H1 (cell line): ENCODE results near the gene IMP3. TPM values are rescaled to one million over a fixed set of nuclear protein-coding genes. Genes with fewer than 3 reads are reported as not detected.

Source experiments
- CTCF ChIA-PET: fragments of 300-600 bp; sonication (Branson Sonifier 250); formaldehyde crosslinking; loops from one replicate; lab custom pipeline; 2021; ENCODE audit not compliant: partially characterized antibody; lab: Charles Lee
- POLR2A ChIA-PET: fragments of 300-600 bp; sonication (Branson Sonifier 250); formaldehyde crosslinking; loops from one replicate; lab custom pipeline; 2021; ENCODE audit warnings: inconsistent platforms; ENCODE audit not compliant: partially characterized antibody; lab: Charles Lee
- DNase-seq, 2 experiments: peaks; one replicate each; pipeline versions ENCODE4 v3.0.0 to v3.0.0-alpha.2; 2010 to 2022; ENCODE audit warnings: low spot score in 2 of 2, low read depth in 1 of 2, mixed read lengths in 1 of 2
- FAIRE-seq: peaks from 2 replicates; lab custom pipeline; 2011; peaks lifted over from hg19 to GRCh38; lab: Jason Lieb, UNC
- H2AFZ ChIP-seq: 2 replicates; pipeline ENCODE4 v1.8.1; 2012; ENCODE audit warnings: low read length, inconsistent platforms
- H2AK5ac ChIP-seq: 2 replicates; pipeline ENCODE4 v1.6.1; 2013; ENCODE audit warnings: low read depth, low read length
- H2BK120ac ChIP-seq: replicated peaks from 2 replicates; pipeline ENCODE3; 2013; ENCODE audit warnings: low read depth, low read length, inconsistent platforms
- H2BK12ac ChIP-seq: 2 replicates; pipeline ENCODE4 v1.6.1; 2013; ENCODE audit warnings: low read depth, low read length
- H2BK15ac ChIP-seq: 2 replicates; pipeline ENCODE4 v1.6.1; 2013; ENCODE audit warnings: low read length
- H2BK20ac ChIP-seq: 2 replicates; pipeline ENCODE4 v1.6.1; 2013; ENCODE audit warnings: low read length
- H2BK5ac ChIP-seq: 2 replicates; pipeline ENCODE4 v1.6.1; 2013; ENCODE audit warnings: low read depth, low read length
- H3K14ac ChIP-seq: 2 replicates; pipeline ENCODE4 v1.6.1; 2013; ENCODE audit warnings: inconsistent platforms; ENCODE audit not compliant: insufficient read length
- H3K18ac ChIP-seq: 2 replicates; pipeline ENCODE4 v1.6.1; 2013; ENCODE audit warnings: low read length; ENCODE audit errors: extremely low read depth
- H3K23ac ChIP-seq: 2 replicates; pipeline ENCODE4 v1.6.1; 2013; ENCODE audit warnings: inconsistent platforms; ENCODE audit not compliant: insufficient read length
- H3K23me2 ChIP-seq: 2 replicates; pipeline ENCODE4 v1.6.1; 2013; ENCODE audit warnings: low read depth, low read length
- H3K27ac ChIP-seq: 2 replicates; pipeline ENCODE4 v1.6.1; 2011; ENCODE audit warnings: low read depth, low read length, inconsistent platforms
- H3K27me3 ChIP-seq, 4 experiments: replicated peaks in 1 of 4; 1 replicate in 1 of 4; 2 replicates in 3 of 4; pipeline versions ENCODE4 v1.6.1 to v1.8.1; 2011 to 2013; ENCODE audit warnings: low read length in 3 of 4, mild to moderate bottlenecking in 3 of 4, inconsistent platforms in 2 of 4, mixed read lengths in 2 of 4, moderate library complexity in 1 of 4; ENCODE audit not compliant: control insufficient read depth in 3 of 4, insufficient read depth in 3 of 4; ENCODE audit errors: extremely low read depth in 1 of 4
- H3K36me3 ChIP-seq, 4 experiments: 2 replicates each; pipeline versions ENCODE4 v1.6.1 to v1.8.1; 2011 to 2013; ENCODE audit warnings: mild to moderate bottlenecking in 4 of 4, low read length in 3 of 4, moderate library complexity in 2 of 4, control low read depth in 1 of 4, inconsistent platforms in 1 of 4; ENCODE audit not compliant: insufficient read depth in 4 of 4, control insufficient read depth in 2 of 4
- H3K4ac ChIP-seq: replicated peaks from 2 replicates; pipeline ENCODE3; 2013; ENCODE audit warnings: low read length, low read depth, mixed read lengths, inconsistent platforms; ENCODE audit not compliant: insufficient read length
- H3K4me1 ChIP-seq, 4 experiments: replicated peaks in 1 of 4; 1 replicate in 1 of 4; 2 replicates in 3 of 4; pipeline versions ENCODE4 v1.6.1 to v1.8.1; 2011 to 2013; ENCODE audit warnings: low read length in 3 of 4, inconsistent platforms in 2 of 4, mixed read lengths in 1 of 4; ENCODE audit not compliant: insufficient read depth in 4 of 4, control insufficient read depth in 3 of 4
- H3K4me2 ChIP-seq, 2 experiments: 2 replicates each; pipeline versions ENCODE4 v1.6.1 to v1.8.1; 2011 to 2013; ENCODE audit warnings: low read depth in 2 of 2, low read length in 2 of 2, control low read depth in 1 of 2, inconsistent platforms in 1 of 2, mild to moderate bottlenecking in 1 of 2; ENCODE audit not compliant: insufficient read depth in 1 of 2
- H3K4me3 ChIP-seq, 4 experiments: fragments of 200-600, 300-600 bp in 1 of 4; sonication (generic), shearing (Covaris generic), sonication (Bioruptor Twin) in 1 of 4; 2 replicates each; pipeline versions ENCODE4 v1.5.1 to v1.8.1; 2011 to 2016; ENCODE audit warnings: low read length in 4 of 4, low read depth in 3 of 4, control low read depth in 2 of 4, inconsistent platforms in 2 of 4, mild to moderate bottlenecking in 2 of 4, mixed read lengths in 1 of 4, moderate library complexity in 1 of 4; ENCODE audit not compliant: insufficient read depth in 2 of 4; ENCODE audit errors: extremely low read depth in 1 of 4
- H3K56ac ChIP-seq: replicated peaks from 2 replicates; pipeline ENCODE3; 2013; ENCODE audit warnings: low read depth, mild to moderate bottlenecking, mixed read lengths, low read length, inconsistent platforms; ENCODE audit not compliant: insufficient read length
- H3K79me1 ChIP-seq: 2 replicates; pipeline ENCODE4 v1.6.1; 2013; ENCODE audit warnings: low read depth, low read length, control low read depth
- H3K79me2 ChIP-seq, 2 experiments: 2 replicates each; pipeline versions ENCODE4 v1.6.1 to v1.8.1; 2012 to 2013; ENCODE audit warnings: low read length in 2 of 2, mild to moderate bottlenecking in 2 of 2, inconsistent platforms in 1 of 2; ENCODE audit not compliant: insufficient read depth in 2 of 2, control insufficient read depth in 1 of 2
- H3K9ac ChIP-seq, 4 experiments: replicated peaks in 1 of 4; 1 replicate in 1 of 4; 2 replicates in 3 of 4; pipeline versions ENCODE4 v1.6.1 to v1.8.1; 2011 to 2013; ENCODE audit warnings: low read depth in 3 of 4, low read length in 3 of 4, control low read depth in 2 of 4, mild to moderate bottlenecking in 2 of 4, moderate library complexity in 2 of 4, inconsistent platforms in 1 of 4; ENCODE audit errors: extremely low read depth in 1 of 4
- H3K9me3 ChIP-seq, 2 experiments: 2 replicates each; pipeline versions ENCODE4 v1.6.1 to v1.8.1; 2012 to 2013; ENCODE audit warnings: mild to moderate bottlenecking in 2 of 2, moderate library complexity in 2 of 2, control low read depth in 1 of 2, inconsistent platforms in 1 of 2, low read depth in 1 of 2, low read length in 1 of 2, mixed read lengths in 1 of 2; ENCODE audit not compliant: insufficient read depth in 2 of 2
- H4K20me1 ChIP-seq, 2 experiments: replicated peaks in 1 of 2; 2 replicates each; pipeline versions ENCODE3 to v1.8.1; 2011 to 2013; ENCODE audit warnings: inconsistent platforms in 2 of 2, low read length in 2 of 2, mild to moderate bottlenecking in 1 of 2; ENCODE audit not compliant: insufficient read depth in 2 of 2, control insufficient read depth in 1 of 2
- H4K5ac ChIP-seq: 2 replicates; pipeline ENCODE4 v1.6.1; 2013; ENCODE audit warnings: low read length, low read depth, mixed read lengths, inconsistent platforms; ENCODE audit not compliant: insufficient read length
- H4K8ac ChIP-seq: 2 replicates; pipeline ENCODE4 v1.8.0; 2013; ENCODE audit warnings: mild to moderate bottlenecking, moderate library complexity, low read length, inconsistent platforms; ENCODE audit not compliant: insufficient read depth; ENCODE audit errors: extremely low read depth
- H4K91ac ChIP-seq: replicated peaks from 2 replicates; pipeline ENCODE3; 2013; ENCODE audit warnings: low read length, mixed read lengths, inconsistent platforms; ENCODE audit not compliant: insufficient read length
- BCL11A ChIP-seq, 2 experiments: IDR thresholded peaks; one replicate each; pipeline ENCODE4 v1.6.1; 2011; ENCODE audit warnings: low read depth in 2 of 2, low read length in 2 of 2, mild to moderate bottlenecking in 2 of 2
- CEBPB ChIP-seq: IDR thresholded peaks from 2 replicates; pipeline ENCODE4 v1.6.1; 2012; ENCODE audit warnings: low read depth, low read length
- CTBP2 ChIP-seq: IDR thresholded peaks from 2 replicates; pipeline ENCODE4 v1.7.0; 2011; ENCODE audit warnings: borderline replicate concordance, mild to moderate bottlenecking, moderate library complexity, mixed read lengths, low read length; ENCODE audit not compliant: insufficient read depth, insufficient read length
- EZH2 ChIP-seq: fragments of 200-600 bp; sonication (generic); IDR thresholded peaks from 2 replicates; pipeline ENCODE4 v1.7.1; 2012; ENCODE audit warnings: low read depth, mild to moderate bottlenecking, moderate library complexity, low read length, inconsistent platforms; ENCODE audit not compliant: severe bottlenecking
- GABPA ChIP-seq: IDR thresholded peaks from 2 replicates; pipeline ENCODE4 v1.6.1; 2011; ENCODE audit warnings: mild to moderate bottlenecking, low read length, moderate library complexity, borderline replicate concordance; ENCODE audit not compliant: insufficient read depth
- KDM5A ChIP-seq: fragments of 200-600 bp; IDR thresholded peaks from 2 replicates; pipeline ENCODE4 v1.7.1; 2012; ENCODE audit warnings: mild to moderate bottlenecking, low read length, inconsistent platforms, mixed read lengths
- NRF1 ChIP-seq: IDR thresholded peaks from 2 replicates; pipeline ENCODE4 v1.6.1; 2011; ENCODE audit warnings: mild to moderate bottlenecking, low read depth, low read length, improper control_type of control experiment
- POLR2A ChIP-seq, 2 experiments: IDR thresholded peaks; 1 replicate in 1 of 2; 2 replicates in 1 of 2; pipeline ENCODE4 v1.6.1; 2011; ENCODE audit warnings: low read depth in 2 of 2, low read length in 2 of 2, mild to moderate bottlenecking in 2 of 2; ENCODE audit errors: control extremely low read depth in 1 of 2
- TBP ChIP-seq: IDR thresholded peaks from 2 replicates; pipeline ENCODE4 v1.6.1; 2011; ENCODE audit warnings: low read depth, low read length, improper control_type of control experiment
- polyA plus RNA-seq, 7 experiments: library from polyadenylated mRNA; depleted of rRNA in 3 of 7; stranded (reverse) in 5 of 7; unstranded in 2 of 7; fragments of >200 nt in 5 of 7; fragments of 200-250 nt in 2 of 7; gene quantifications; 1 replicate in 5 of 7; 2 replicates in 1 of 7; 4 replicates in 1 of 7; pipeline versions ENCODE4 v1.2.1 to v1.2.3, GENCODE V29; 2011 to 2013; ENCODE audit warnings: missing spikeins in 2 of 7, mixed read lengths in 2 of 7
- total RNA-seq: library from RNA; stranded (reverse); fragmentation: NEBNext Ultra II Directional; extraction: Animal tissue kit (Norgen Biotek cat#: 25700); gene quantifications from 2 replicates; pipeline ENCODE4 v1.2.1, GENCODE V29; 2021

IMP3 gene
- total and polyA plus RNA-seq, 2 of the 8 experiments (the other 6 are each of a cell fraction or from before 2014, with no cell fraction given): 114 to 273 TPM

DNA sequence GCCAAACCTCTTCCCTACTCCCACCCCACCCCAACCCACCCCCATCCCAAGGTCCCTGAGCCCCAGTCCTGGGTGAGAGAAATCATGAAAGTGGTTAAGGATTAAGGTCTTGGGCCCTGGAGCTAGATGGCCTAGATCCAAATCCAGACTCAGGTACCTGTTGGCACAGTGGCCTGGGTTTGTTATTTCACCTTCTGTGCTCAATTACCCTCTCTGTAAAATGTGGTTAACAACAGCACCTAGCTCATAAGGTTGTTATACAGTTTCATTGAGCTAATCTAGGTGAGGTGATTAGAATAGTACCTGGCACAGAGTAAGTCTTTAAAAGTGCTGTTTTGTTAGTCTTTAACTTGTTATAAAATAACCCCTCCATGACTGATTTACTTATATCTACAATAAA is 8.1 kb downstream of the IMP3 start:
- H3K27me3 ChIP-seq: no peaks in the 10 kb centered on the region

More for the DNA sequence above, 8.1 kb downstream of the IMP3 start:
- no peak overlapping the region for H3K4me3 ChIP-seq
- no peak overlapping the region for H2BK12ac ChIP-seq
- H4K5ac ChIP-seq: no peak overlapping the region
- TF ChIP-seq CTBP2: no peak
- TF ChIP-seq POLR2A (IDR thresholded peaks at IDR 0.05; ENCODE audit: control extremely low read depth in 1 of 2, low read depth in 2 of 2, low read length in 2 of 2): no peak
- TF ChIP-seq GABPA: no peak
- TF ChIP-seq KDM5A: no peak
- no peak for TF ChIP-seq EZH2
- TF ChIP-seq CEBPB: no peak
- TF ChIP-seq BCL11A (IDR thresholded peaks at IDR 0.05; ENCODE audit: low read depth in 2 of 2, low read length in 2 of 2): no peak
- TF ChIP-seq TBP: no peak
- no peak for TF ChIP-seq NRF1
- H3K4ac ChIP-seq: no peak overlapping the region
- H3K18ac ChIP-seq: no peak overlapping the region
- H3K9ac ChIP-seq: no peak overlapping the region
- no peak overlapping the region for H2AFZ ChIP-seq
- FAIRE-seq (no peak), DNase-seq (no peak)
- H2BK20ac ChIP-seq: no peak overlapping the region
- peaks cover 0 to 3% of the 10 kb centered on the region in 2 experiments; a peak in 1 of 4 replicates for H3K79me2 ChIP-seq
- H3K4me1 ChIP-seq: peaks cover 2 to 6% (median 3%) of the 10 kb centered on the region in 4 experiments; a peak in 3 of 7 replicates
- H3K4me2 ChIP-seq: no peak overlapping the region
- H4K20me1 ChIP-seq: no peaks in the 10 kb centered on the region
- no peak overlapping the region for H4K91ac ChIP-seq
- no peaks in the 10 kb centered on the region for H3K36me3 ChIP-seq
- H2BK120ac ChIP-seq: no peak overlapping the region
- H3K9me3 ChIP-seq: no peaks in the 10 kb centered on the region
- H3K14ac ChIP-seq: no peak overlapping the region
- no peak overlapping the region for H3K56ac ChIP-seq
- H2BK15ac ChIP-seq: no peak overlapping the region
- POLR2A ChIA-PET: interaction anchor here (3.5 kb wide), 1 partner anchor 8 kb away, joined by 19 read pairs; the partner anchor contains the start of gene IMP3
- peaks cover under 1% of the 10 kb centered on the region; the same call in 1 of the 2 replicates for H3K79me1 ChIP-seq
- H3K23me2 ChIP-seq: no peaks in the 10 kb centered on the region
- H3K27ac ChIP-seq: no peak overlapping the region
- H3K23ac ChIP-seq: no peak overlapping the region
- H4K8ac ChIP-seq: no peak overlapping the region
- H2BK5ac ChIP-seq: no peak overlapping the region
- H2AK5ac ChIP-seq: no peak overlapping the region
- CTCF ChIA-PET: interaction anchor here (0.6 to 1.4 kb wide), 3 partner anchors 14 to 173 kb away, joined by 3 to 5 read pairs (median 3); no protein-coding TSS in a partner anchor
